Gastrocnemius medialis (tissue), 4 donors: ENCODE data around the gene SLC12A3.

Experiments used
- CTCF ChIP-seq, 5 experiments: fragments of 450-650 bp in 3 of 5; fragments of 200-600 bp in 2 of 5; sonication (generic) in 2 of 5; IDR thresholded peaks in 4 of 5; conservative IDR thresholded peaks in 1 of 5; 1 replicate in 4 of 5; 2 replicates in 1 of 5; pipeline ENCODE4 v1.5.1; 2016 to 2019; ENCODE audit warnings: antibody characterized with exemption in 5 of 5, mild to moderate bottlenecking in 3 of 5, moderate library complexity in 3 of 5
- POLR2A ChIP-seq, 2 donors: fragments of 450-650 bp; IDR thresholded peaks; one replicate each; pipeline ENCODE4 v1.6.1; 2017; ENCODE audit warnings: antibody characterized with exemption in 2 of 2, mild to moderate bottlenecking in 2 of 2, moderate library complexity in 2 of 2

- no peak for TF ChIP-seq CTCF (IDR thresholded peaks at IDR 0.05 in 4 of 5, conservative IDR thresholded peaks at IDR 0.05 in 1 of 5)
- TF ChIP-seq POLR2A (IDR thresholded peaks at IDR 0.05), result no peak
Measured at GRCh38 chr16:56856876-56857447, 8.0 kb upstream of the SLC12A3 start.
